HG03571 (cell line): ENCODE data around the gene HERC3.

ENCODE experiments used
- ATAC-seq: cut with Tn5 transposase; IDR thresholded peaks from one replicate; pipeline ENCODE4 v1.9.1; 2021; ENCODE audit not compliant: unreplicated experiment

HERC3 gene

DNA sequence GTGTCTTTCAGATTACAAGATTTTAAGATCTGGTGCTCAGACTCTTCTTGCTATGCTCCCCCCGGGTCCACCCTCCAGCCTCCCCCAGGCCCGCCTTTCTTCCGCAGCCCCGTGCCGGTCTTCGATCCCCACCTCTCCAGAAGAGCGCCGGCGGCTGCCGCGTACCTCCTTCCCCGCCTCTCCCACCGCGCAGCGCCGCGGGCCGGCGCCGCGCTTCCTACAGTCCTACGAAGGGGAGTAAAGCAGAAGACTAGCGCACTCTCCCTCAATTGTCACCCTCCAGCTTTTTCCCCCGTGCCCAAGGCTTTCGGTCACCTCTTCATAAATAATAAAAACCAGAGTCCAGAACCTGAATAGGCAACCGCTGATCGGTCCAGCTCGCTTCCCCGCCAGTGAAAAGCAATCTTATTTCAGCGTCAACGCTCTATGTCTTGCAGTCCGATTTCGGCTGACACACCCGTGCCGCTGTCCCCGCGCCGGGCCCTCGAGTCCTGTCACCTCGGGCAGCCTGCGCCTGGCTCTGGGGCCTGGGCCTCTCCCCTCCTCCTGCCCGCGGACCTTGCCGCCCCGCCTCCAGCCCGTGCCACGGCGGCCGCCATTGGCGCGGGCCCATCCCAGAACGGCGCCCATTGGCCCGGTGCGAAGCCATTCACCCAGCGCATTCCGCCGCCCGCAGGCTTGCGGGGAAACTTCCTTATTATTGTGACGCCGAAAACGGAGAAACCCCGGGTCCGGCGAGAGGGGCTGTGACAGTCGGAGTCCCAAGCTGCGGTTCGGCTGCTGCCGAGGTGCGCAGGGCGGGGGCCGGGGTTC, at the start of gene HERC3:
TSS of gene HERC3 (plus strand) at position 694 of the 813 bp plus-strand sequence. CDS start 13,344 bp downstream, outside the sequence.
- ATAC-seq: peak; percentile 98

DNA sequence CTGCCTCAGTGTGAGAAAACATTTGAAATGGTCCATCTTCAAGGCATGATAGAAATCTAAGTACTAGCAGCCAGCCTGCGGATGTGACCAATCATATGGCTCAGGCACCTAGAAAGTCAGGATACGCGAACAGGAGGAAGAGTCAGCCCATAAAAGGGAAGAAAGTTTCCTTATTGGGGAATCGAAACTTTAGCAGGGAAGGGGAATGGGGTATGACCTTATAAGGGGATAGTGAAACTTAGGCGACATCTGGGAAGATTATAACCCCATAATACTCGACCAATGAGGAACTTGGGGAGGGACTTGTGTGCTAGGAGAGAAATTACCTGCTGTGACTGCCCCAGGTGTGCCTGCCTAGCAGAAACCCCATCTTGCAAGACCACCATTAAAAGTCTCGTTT, 42.5 kb upstream of the HERC3 start:
- no peak for ATAC-seq

GRCh38 chr4:88567591-88567990, 24.7 kb upstream of the HERC3 start:
- ATAC-seq: no peak

GRCh38 chr4:88570001-88570400, 22.3 kb upstream of the HERC3 start:
- no peak for ATAC-seq

GRCh38 chr4:88573276-88573980, 18.9 kb upstream of the HERC3 start:
- no peak for ATAC-seq

DNA sequence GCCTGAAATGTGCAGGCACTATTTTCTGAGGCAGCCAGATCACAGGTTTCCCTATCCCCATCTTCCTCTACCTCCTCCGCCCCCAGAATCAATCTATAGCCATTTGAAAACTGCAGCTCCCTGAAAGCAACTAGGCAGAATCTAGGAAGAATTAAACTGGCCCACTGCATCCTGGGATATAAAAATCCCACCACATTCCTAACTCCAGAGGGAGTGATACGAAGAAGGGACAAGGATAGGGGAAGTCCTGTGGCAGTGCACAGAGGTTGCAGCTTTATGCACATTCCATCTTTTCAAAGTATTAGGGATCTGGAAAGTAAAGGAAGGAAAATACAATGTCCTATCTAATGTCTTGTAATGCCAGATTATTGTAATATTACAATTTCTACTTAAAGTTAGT, 18.3 kb upstream of the HERC3 start:
- no peak for ATAC-seq

DNA sequence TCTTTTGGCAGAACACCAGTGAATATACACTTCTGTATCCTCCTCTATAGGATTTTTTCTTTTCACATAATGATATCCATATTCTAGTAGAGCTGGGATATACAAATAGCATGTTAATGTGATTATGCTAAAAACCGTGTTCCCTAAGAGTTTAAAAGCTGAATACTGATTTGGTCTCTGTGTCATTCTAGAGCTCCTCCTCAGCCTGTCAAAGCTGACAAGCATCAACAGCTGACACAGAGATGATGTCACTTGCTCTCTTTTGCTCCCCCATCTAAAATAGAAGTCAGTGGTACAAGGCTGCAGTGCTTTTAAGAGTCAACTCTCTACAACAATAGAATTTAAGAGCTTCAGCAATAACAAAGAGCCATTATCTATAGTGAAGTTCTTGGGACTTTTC, 17.1 kb upstream of the HERC3 start:
- no peak for ATAC-seq

- ATAC-seq: no peak
Measured at GRCh38 chr4:88582493-88582892, 9.8 kb upstream of the HERC3 start.

- ATAC-seq: no peak
Measured at GRCh38 chr4:88583631-88584470, 8.4 kb upstream of the HERC3 start.

DNA sequence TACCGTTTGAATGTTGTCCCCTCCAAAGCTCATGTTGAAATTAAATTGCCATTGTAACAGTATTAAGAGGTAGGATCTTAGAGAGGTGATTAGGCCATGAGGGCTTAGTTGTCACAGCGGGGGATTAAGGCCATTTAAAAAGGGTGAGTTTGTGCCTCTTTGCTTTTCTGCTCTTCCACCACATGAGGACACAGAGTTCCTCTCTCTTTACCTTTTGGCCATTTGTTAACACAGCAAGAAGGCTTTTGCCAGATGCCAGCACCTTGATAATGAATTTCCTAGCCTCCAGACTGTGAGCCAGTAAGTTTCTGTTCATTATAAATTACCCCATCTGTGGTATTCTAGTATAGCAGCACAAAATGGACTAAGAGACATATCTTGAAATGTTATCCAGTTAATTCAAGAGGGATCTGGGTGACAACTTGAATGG, 7.8 kb upstream of the HERC3 start:
- no peak for ATAC-seq

GRCh38 chr4:88585917-88586316, 6.4 kb upstream of the HERC3 start:
- no peak for ATAC-seq

- no peak for ATAC-seq
Measured at GRCh38 chr4:88587306-88587705, 5.0 kb upstream of the HERC3 start.

DNA sequence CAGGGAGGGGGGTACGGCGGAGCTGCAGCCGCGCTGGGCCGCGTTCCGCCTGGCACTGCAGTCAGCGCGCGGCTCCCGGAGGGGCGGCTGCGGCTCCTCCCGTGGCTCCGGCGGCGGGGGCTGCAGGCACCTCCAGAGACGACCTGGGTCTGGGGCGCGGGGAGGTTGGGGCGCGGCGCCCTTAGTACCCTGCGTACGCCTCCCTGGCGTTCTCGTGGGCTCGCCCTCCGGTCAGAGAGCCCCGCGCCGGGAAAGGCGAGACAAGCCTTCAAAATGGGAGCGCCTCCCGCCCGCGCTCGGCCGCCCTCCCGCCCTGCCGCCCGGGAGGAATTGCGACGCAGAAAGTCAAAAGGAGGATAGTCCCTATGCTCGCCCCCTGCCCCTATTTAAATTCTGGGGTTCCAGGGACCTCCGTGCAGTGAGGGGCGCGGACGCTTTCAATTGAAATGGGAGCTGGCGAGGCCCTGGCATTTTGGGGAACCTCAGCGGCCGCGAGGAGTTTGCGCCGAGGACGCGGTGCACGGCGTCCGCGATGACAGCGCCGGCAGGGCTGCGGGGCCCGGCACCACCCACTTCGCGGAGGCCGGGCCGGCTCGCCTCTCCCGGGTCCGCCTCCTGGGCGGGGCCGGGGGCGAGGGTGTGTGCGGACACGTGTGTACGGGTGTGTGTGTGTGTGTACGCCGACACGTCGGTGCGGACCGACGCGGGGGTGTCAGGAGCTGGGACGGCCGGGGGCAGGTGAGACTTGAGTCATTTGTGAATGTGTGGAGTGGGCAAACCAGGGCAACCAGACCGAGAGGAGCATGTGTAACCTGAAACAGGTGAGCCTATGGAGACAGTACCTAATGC, 544 bp downstream of the HERC3 start:
- peak; percentile 75 for ATAC-seq

- ATAC-seq: no peak
Measured at GRCh38 chr4:88597970-88598660, 5.8 kb downstream of the HERC3 start.

DNA sequence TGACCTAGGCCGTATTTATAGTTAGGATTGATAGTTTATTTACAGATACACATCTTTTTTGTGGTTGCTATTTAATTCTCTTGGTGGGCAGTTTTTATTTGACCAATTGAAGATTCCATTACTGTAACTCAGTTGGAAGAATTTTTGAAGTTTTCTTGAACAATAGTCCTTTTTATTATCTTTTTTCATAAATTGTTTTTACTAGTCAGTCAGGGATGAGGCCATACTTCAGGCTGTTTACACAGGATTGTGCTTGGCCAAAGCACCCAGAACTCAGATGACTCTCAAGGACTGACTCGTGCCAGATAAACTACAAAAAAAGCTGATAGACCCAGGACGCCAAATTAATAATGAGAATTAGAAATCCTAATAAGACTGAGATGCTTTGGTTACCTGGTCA, 7.0 kb downstream of the HERC3 start:
- ATAC-seq: no peak

GRCh38 chr4:88599714-88600113, 7.4 kb downstream of the HERC3 start:
- ATAC-seq: no peak

- no peak for ATAC-seq
Measured at GRCh38 chr4:88600176-88600838, 8.0 kb downstream of the HERC3 start.

DNA sequence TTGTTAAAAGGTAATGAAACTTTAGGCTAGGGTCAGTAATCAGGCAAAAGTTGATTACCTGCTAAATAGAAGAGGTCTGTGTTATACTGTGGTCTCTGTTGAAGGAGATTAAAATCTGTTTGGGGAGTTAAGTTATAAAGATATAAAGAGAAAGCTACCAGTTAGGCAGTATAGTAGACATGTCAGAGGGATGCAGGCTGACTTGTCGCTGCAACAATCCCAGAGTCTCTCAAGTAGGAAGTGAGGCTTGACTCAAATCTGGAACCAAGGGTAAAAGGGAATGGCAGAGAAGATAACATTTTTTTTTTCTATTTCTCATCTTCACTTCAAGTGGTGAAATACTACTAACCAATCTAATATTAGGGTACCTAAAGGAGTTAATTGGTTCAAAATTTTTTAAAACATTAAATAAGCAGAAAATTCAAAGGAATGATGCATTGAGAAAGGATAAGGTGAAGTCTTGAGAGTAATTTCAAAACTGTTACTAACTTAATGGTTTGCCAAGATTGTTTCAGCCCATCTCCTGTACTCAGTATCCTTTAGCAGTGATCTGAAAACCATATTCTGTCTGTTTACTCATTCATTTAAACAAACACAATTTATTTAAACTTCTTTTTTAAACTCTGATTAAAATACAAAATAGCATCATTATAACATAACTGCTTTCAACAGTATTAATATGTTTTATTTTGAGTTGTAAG, 12.8 kb downstream of the HERC3 start:
- ATAC-seq: no peak

DNA sequence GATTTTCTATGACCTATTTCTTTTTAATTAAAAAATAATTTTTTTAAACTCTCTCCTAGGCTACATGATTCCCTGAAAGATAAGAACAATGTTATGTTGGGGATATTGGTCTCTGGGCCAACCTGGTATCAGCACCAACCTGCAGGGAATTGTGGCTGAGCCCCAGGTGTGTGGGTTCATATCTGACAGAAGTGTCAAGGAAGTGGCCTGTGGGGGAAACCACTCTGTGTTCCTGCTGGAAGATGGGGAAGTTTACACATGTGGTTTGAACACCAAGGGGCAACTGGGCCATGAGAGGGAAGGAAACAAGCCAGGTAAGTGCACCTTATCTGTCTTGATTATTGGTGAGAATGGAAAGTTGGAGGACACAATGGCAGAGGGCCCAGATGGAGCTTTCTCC, 13.5 kb downstream of the HERC3 start:
- no peak for ATAC-seq
